Natural killer cell (primary cell): ENCODE results near the gene TMTC3. TPM values are rescaled to one million over a fixed set of nuclear protein-coding genes. Genes with fewer than 3 reads are reported as not detected.

Experiments
- ATAC-seq, 3 donors: fragments of 150-1000 bp in 2 of 3; fragments of 200-7000 bp in 1 of 3; cut with Tn5 transposase; 1 replicate in 1 of 3; 2 replicates in 2 of 3; pipeline ENCODE4 v1.10.0; 2021; ENCODE audit warnings: mild to moderate bottlenecking in 2 of 3, moderate library complexity in 2 of 3
- DNase-seq, 2 donors: peaks; one replicate each; pipeline versions ENCODE4 v3.0.0 to v3.0.0-alpha.2; 2013 to 2021; ENCODE audit warnings: mixed read lengths in 1 of 2
- H3K27ac ChIP-seq: one replicate; pipeline ENCODE4 v1.5.1; 2013; ENCODE audit warnings: mild to moderate bottlenecking, low read length
- H3K27me3 ChIP-seq: one replicate; pipeline ENCODE4 v1.6.1; 2013; ENCODE audit warnings: low read length; ENCODE audit not compliant: control insufficient read depth, insufficient read depth
- H3K36me3 ChIP-seq: one replicate; pipeline ENCODE4 v1.6.1; 2013; ENCODE audit warnings: low read length; ENCODE audit not compliant: control insufficient read depth, insufficient read depth
- H3K4me1 ChIP-seq: one replicate; pipeline ENCODE4 v1.6.1; 2013; ENCODE audit warnings: low read length; ENCODE audit not compliant: control insufficient read depth, insufficient read depth
- H3K4me3 ChIP-seq: one replicate; pipeline ENCODE4 v1.5.1; 2013; ENCODE audit warnings: low read length
- H3K9me3 ChIP-seq: one replicate; pipeline ENCODE4 v1.6.1; 2013; ENCODE audit warnings: low read length; ENCODE audit not compliant: control insufficient read depth, insufficient read depth
- H3K27ac Mint-ChIP-seq, 2 donors: one replicate each; pipeline ENCODE4 v1.8.0; 2022; ENCODE audit warnings: mild to moderate bottlenecking in 2 of 2, mixed read lengths in 2 of 2, moderate library complexity in 1 of 2
- H3K27me3 Mint-ChIP-seq, 2 donors: one replicate each; pipeline ENCODE4 v1.8.0; 2022; ENCODE audit warnings: low read depth in 2 of 2, mixed read lengths in 2 of 2
- H3K36me3 Mint-ChIP-seq: one replicate; pipeline ENCODE4 v1.8.0; 2022; ENCODE audit warnings: mixed read lengths
- H3K4me1 Mint-ChIP-seq, 2 donors: one replicate each; pipeline ENCODE4 v1.8.0; 2022; ENCODE audit warnings: mixed read lengths in 2 of 2
- H3K4me3 Mint-ChIP-seq: one replicate; pipeline ENCODE4 v1.8.0; 2022; ENCODE audit warnings: mild to moderate bottlenecking, moderate library complexity, mixed read lengths
- H3K9me3 Mint-ChIP-seq, 2 donors: one replicate each; pipeline ENCODE4 v1.8.0; 2022; ENCODE audit warnings: mixed read lengths in 2 of 2
- WGBS: methylation state at CpG from one replicate; pipeline ENCODE4 v1.1.7; 2013; ENCODE audit warnings: missing lambda C conversion rate; ENCODE audit not compliant: insufficient coverage; 5-methylcytosine and 5-hydroxymethylcytosine counted together
- intact Hi-C: fragments of 100-400 bp; cut with micrococcal nuclease; formaldehyde crosslinking; loops from one replicate; pipeline ENCODE4 v1.14.2; 2022
- total RNA-seq, 4 donors: library from RNA; stranded (reverse); fragments of 120-200 nt in 1 of 4; gene quantifications; one replicate each; pipeline versions ENCODE4 v1.2.3 to v1.2.4, GENCODE V29; 2013 to 2022
- TF ChIP-seq, protein P1 (sequence below): fragments of 200-600 bp; IDR thresholded peaks from one replicate; pipeline ENCODE4 v1.8.0; 2022; ENCODE audit warnings: antibody characterized with exemption

Gene TMTC3
- total RNA-seq, 3 donors from 2014 or later (not counting 1 experiment from before 2014, with no cell fraction given) = 5.0 to 6.2 (median 5.3) TPM

DNA sequence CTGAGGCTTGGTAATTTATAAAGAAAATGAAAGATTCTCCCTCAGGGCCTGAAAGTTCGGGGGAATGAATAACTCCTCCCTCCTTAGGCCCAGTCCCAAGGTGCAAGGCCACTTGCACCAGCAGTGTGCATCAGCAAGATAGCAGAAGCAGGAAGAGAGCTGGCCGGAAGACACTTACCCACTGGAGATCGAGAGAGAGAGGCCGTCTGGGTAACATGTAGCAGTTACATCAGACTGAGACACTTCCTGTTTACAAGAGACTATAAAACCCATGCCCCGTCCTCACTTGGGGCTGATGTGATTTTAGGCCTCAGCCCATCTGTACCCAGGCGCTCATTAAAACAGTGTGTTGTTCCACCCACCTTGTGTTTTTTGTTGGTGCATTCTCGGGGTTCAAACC is 85.2 kb downstream of the TMTC3 start:
- Mint-ChIP-seq H3K27me3 (no peaks in the 10 kb centered on the region), H3K4me1 (no peaks in the 10 kb centered on the region), H3K36me3 (no peaks in the 10 kb centered on the region), H3K27ac (no peak overlapping the region), H3K4me3 (no peak overlapping the region), H3K9me3 (peaks cover 0 to 6% of the 10 kb centered on the region in 2 donors)
- Histone ChIP-seq H3K27me3 (no peaks in the 10 kb centered on the region), H3K36me3 (no peaks in the 10 kb centered on the region), H3K9me3 (no peaks in the 10 kb centered on the region), H3K27ac (no peak overlapping the region), H3K4me3 (no peak overlapping the region), H3K4me1 (no peaks in the 10 kb centered on the region)
- WGBS = 62% methylated on average over 7 of the region's 7 CpGs
- DNase-seq (no peak), ATAC-seq (no peak)
- intact Hi-C loops = no loop called here
- TF ChIP-seq, protein P1, sequence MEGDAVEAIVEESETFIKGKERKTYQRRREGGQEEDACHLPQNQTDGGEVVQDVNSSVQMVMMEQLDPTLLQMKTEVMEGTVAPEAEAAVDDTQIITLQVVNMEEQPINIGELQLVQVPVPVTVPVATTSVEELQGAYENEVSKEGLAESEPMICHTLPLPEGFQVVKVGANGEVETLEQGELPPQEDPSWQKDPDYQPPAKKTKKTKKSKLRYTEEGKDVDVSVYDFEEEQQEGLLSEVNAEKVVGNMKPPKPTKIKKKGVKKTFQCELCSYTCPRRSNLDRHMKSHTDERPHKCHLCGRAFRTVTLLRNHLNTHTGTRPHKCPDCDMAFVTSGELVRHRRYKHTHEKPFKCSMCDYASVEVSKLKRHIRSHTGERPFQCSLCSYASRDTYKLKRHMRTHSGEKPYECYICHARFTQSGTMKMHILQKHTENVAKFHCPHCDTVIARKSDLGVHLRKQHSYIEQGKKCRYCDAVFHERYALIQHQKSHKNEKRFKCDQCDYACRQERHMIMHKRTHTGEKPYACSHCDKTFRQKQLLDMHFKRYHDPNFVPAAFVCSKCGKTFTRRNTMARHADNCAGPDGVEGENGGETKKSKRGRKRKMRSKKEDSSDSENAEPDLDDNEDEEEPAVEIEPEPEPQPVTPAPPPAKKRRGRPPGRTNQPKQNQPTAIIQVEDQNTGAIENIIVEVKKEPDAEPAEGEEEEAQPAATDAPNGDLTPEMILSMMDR = no peak

DNA sequence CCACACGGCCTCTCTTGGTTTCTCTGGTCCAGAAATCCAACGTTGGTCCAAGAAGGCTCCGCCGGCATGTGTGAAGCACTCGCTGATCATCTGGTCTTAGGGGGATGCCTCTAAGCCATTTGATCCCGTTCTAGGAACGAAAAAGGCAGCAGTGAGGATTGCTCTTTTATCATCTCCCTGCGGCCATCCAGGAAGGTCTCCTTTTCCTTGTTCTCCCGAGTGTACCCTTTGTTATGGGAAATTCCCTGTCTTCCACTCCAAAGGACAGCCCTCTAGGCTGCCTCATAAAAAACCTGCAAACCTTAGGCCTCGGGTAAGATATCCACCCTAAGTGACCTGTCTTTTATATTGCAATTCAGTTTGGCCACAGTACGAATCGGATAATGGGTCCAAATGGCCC is 85.8 kb downstream of the TMTC3 start:
- DNase-seq (no peak), ATAC-seq (no peak)
- Mint-ChIP-seq H3K36me3 (no peaks in the 10 kb centered on the region), H3K4me3 (no peak overlapping the region), H3K27me3 (no peaks in the 10 kb centered on the region), H3K27ac (no peak overlapping the region), H3K4me1 (no peaks in the 10 kb centered on the region), H3K9me3 (peaks cover 0 to 6% of the 10 kb centered on the region in 2 donors)
- H3K36me3 ChIP-seq = no peaks in the 10 kb centered on the region
- no peak overlapping the region for H3K4me3 ChIP-seq
- H3K4me1 ChIP-seq = no peaks in the 10 kb centered on the region
- TF ChIP-seq, protein P1 = no peak
- H3K9me3 ChIP-seq = no peaks in the 10 kb centered on the region
- no peak overlapping the region for H3K27ac ChIP-seq
- 94% methylated on average over 12 of the region's 12 CpGs for WGBS
- no peaks in the 10 kb centered on the region for H3K27me3 ChIP-seq
- intact Hi-C loops = no loop called here

DNA sequence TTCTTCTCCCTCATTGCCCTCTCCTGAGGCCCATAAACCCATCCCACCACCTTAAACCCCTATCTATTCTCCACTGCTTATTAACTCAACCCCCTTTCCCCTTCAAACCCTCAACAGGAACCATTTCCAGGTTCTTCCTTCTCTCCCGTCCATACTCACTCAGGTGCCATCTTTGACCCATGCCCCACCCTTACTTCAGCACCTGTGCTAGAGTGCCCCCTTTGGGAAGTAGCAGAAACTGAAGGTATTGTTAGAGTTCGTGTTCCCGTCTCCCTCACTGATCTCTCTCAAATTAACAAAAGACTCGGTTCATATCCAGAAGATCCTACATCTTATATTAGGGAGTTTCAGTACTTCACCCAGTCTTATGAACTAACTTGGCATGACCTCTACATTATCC is 86.6 kb downstream of the TMTC3 start:
- TF ChIP-seq, protein P1 = no peak
- WGBS = 97% methylated on average over 4 of the region's 4 CpGs
- Histone ChIP-seq H3K27me3 (no peaks in the 10 kb centered on the region), H3K9me3 (no peaks in the 10 kb centered on the region), H3K36me3 (no peaks in the 10 kb centered on the region), H3K4me1 (no peaks in the 10 kb centered on the region), H3K27ac (no peak overlapping the region), H3K4me3 (no peak overlapping the region)
- peaks cover 0 to 6% of the 10 kb centered on the region in 2 donors for H3K9me3 Mint-ChIP-seq
- intact Hi-C loops = no loop called here
- H3K36me3 Mint-ChIP-seq = no peaks in the 10 kb centered on the region
- H3K27me3 Mint-ChIP-seq = no peaks in the 10 kb centered on the region
- DNase-seq = no peak
- no peak overlapping the region for H3K4me3 Mint-ChIP-seq
- ATAC-seq = no peak
- H3K4me1 Mint-ChIP-seq = no peaks in the 10 kb centered on the region
- H3K27ac Mint-ChIP-seq = no peak overlapping the region

DNA sequence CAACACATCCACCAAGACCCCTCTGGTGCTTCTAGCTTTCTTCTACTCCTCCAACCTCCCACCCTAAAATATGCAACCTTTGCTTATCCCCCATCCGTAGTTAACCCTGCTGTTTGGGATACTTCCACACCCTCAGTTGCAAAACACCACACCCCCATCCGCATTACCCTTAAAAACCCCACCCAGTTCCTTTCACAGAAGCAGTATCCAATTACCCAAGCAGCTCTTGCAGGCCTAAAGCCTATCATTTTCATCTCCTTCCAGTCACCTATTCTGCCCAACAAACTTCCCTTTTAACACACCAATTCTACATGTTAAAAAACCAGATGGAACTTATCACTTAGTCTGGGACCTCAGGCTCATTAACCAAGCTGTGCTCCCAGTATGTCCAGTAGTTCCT is 88.2 kb downstream of the TMTC3 start:
- TF ChIP-seq, protein P1 = no peak
- DNase-seq (no peak), ATAC-seq (no peak)
- Mint-ChIP-seq H3K4me3 (no peak overlapping the region), H3K27me3 (no peaks in the 10 kb centered on the region), H3K9me3 (peaks cover 0 to 6% of the 10 kb centered on the region in 2 donors), H3K36me3 (no peaks in the 10 kb centered on the region), H3K27ac (no peak overlapping the region), H3K4me1 (no peaks in the 10 kb centered on the region)
- Histone ChIP-seq H3K27ac (no peak overlapping the region), H3K9me3 (no peaks in the 10 kb centered on the region), H3K36me3 (no peaks in the 10 kb centered on the region), H3K4me1 (no peaks in the 10 kb centered on the region), H3K4me3 (no peak overlapping the region), H3K27me3 (no peaks in the 10 kb centered on the region)
- 91% methylated on average over 2 of the region's 2 CpGs for WGBS
- intact Hi-C loops = no loop called here
